GM12891 (cell line): Measurements from ENCODE around the gene PIRT.

ENCODE experiments used
- POLR2A ChIP-seq: IDR thresholded peaks from 2 replicates; pipeline ENCODE4 v1.6.1; 2011; ENCODE audit warnings: low read depth, low read length, control low read depth
- POLR2AphosphoS5 ChIP-seq: IDR thresholded peaks from 2 replicates; pipeline ENCODE4 v1.6.1; 2011; ENCODE audit warnings: low read depth, low read length, control low read depth
- SPI1 ChIP-seq: IDR thresholded peaks from 2 replicates; pipeline ENCODE4 v1.6.1; 2011; ENCODE audit warnings: low read depth, low read length, control low read depth
- TAF1 ChIP-seq: IDR thresholded peaks from 2 replicates; pipeline ENCODE4 v1.6.1; 2011; ENCODE audit warnings: low read depth, low read length, control low read depth

DNA sequence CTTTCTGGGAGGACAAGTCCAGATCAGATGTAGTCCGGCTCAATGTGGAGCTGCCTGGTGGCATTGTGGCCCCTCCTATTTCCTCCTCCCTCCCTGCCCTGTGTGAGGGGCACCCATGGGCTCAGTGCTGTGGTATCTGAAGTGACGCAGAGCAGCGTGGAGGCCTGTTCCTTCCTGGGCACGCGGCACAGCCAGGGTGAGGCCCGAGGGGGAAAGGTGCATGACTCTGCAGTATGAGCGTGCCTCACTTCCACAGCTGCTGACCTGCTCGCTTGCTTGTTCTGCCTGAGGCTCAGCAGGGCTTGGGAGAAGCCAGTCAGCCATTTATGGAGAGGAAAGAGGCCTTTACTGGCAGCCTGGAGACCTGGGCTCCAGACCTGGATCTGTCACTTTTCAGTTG lies 45.7 kb downstream of the PIRT start:
- TF ChIP-seq POLR2A (no peak), POLR2AphosphoS5 (no peak), TAF1 (no peak), SPI1 (no peak)
